GM12873 (cell line): ENCODE measurements around the gene SFXN1.

Experiments used
- TF ChIP-seq, protein P1 (sequence below): IDR thresholded peaks from 2 replicates; pipeline ENCODE4 v1.5.1; 2012; ENCODE audit warnings: low read depth, mild to moderate bottlenecking, moderate library complexity, low read length, control low read depth; ENCODE audit not compliant: insufficient read depth; ENCODE audit errors: missing control alignments

SFXN1 gene

DNA sequence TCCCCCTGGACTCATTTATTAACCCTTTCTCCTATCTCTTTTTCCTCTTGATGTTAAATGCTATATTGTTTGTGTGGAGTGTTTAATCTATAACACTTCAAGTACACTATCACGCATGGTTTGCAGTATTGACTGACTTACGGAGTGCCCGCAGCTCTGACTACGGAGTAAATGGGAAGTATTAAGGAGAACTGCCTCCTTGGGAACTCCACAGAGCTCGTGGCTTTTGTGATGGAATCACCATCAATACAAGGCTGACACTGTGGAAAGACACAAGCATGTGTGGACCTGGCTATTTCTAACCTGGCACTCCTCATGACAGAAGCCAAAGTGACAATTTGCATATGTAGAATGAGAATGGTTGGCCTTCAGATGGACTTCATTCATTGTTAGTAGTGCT lies 66.2 kb downstream of the SFXN1 start:
- TF ChIP-seq, protein P1, sequence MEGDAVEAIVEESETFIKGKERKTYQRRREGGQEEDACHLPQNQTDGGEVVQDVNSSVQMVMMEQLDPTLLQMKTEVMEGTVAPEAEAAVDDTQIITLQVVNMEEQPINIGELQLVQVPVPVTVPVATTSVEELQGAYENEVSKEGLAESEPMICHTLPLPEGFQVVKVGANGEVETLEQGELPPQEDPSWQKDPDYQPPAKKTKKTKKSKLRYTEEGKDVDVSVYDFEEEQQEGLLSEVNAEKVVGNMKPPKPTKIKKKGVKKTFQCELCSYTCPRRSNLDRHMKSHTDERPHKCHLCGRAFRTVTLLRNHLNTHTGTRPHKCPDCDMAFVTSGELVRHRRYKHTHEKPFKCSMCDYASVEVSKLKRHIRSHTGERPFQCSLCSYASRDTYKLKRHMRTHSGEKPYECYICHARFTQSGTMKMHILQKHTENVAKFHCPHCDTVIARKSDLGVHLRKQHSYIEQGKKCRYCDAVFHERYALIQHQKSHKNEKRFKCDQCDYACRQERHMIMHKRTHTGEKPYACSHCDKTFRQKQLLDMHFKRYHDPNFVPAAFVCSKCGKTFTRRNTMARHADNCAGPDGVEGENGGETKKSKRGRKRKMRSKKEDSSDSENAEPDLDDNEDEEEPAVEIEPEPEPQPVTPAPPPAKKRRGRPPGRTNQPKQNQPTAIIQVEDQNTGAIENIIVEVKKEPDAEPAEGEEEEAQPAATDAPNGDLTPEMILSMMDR, result no peak

DNA sequence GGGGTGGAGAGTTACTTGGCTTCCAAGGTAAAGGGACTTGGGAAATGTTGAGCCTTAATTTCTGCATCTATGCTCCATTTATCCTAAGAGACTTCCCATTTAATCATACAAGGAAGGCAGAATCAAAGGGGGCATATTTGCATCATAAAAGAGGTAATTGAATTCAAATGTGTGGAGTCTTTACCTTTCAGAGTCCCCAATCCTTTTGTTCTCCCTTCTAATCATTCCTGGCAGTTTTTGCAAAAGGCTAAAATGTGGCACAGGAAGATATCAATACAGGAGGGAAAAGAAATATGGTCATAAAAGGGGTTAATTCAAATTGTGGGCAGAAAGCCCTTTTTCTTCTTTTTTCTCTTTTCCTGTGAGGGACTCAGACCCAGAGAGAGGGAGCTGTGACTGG lies 69.5 kb downstream of the SFXN1 start:
- TF ChIP-seq, protein P1, result no peak

DNA sequence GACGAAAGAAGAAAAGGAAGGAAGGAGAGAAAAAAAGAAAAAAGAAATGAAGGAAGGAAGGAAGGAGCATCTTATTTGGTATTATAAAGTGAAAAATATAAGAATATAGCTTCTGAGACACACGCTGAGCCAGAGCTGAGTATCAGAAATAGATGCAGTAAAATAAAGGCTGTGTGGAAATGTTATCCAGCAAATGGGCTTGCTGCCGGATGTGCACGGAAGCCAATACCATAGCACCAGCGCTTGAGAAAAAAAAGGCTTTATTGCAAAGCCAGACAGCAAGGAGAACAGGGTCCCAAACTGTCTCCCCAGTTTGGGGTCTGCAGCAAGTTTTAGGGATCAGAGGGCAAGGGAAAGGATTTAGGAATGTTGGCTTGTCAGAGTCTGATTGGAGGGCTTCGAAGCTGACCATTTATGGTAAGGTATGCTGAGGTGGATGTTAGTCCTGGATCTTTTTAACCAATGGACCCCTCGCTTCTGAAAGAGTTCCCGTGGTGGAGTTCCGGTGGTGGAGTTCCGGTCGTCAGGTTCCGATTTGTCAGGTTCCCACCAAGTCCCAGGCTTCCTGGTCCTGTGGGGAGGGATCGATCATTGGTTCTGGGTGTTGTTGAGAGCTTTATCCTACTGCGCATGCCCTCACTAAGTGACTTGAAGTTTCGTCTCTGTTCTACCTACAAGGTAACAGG lies 70.4 kb downstream of the SFXN1 start:
- TF ChIP-seq, protein P1, result no peak

DNA sequence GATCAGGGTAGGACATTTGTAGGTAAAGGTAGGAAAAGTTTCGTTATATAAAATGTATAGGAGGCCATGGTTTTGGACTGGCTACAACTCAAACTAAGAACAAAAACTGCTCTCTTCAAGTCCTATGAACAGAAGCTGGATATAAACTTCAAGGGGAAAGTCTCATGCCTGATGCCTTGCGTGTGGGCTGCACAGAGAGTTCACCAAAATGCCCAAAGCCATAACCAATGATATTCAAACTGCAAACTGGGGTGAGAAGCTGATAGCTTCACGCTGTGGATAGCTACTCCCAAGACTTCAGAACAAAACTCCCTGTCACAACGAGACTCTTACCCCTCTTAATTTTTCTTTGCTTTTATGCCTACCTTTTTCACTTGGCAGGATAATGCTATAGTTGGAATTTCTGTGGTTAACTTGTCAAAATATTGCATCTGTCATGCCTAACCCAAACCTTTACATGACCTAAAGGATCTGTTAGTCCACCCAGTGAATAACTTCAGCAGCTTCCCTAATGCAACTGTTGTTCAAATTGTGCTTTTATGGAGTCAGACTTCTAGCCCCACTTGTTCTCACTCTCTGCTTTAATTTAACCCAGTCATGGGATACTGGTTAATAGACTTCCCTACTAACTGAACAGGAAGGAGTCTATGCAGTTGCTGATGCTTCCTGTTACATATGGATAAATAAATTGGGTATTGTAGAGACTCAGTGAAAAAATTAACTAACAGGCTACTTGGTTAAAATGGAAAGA lies 71.9 kb downstream of the SFXN1 start:
- TF ChIP-seq, protein P1, result no peak

DNA sequence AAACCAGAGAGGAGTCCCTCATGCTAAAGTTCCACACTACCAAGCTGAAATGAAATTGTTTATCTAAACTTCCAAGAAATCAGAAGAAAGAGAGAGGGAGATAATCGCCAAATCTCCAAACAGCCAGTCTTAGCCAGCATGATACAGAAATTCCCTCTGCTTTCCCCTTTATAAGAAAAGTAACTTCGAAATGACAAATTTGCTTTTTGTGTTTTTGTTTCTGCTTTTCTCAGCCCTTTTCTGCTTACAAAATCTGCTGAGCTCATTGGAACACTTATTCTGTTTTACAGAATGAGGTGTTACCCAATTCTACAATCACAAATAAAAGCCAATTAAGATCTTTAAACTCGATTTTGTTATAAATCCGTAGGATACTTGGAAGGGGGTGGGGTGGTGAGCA lies 72.9 kb downstream of the SFXN1 start:
- TF ChIP-seq, protein P1, result no peak

DNA sequence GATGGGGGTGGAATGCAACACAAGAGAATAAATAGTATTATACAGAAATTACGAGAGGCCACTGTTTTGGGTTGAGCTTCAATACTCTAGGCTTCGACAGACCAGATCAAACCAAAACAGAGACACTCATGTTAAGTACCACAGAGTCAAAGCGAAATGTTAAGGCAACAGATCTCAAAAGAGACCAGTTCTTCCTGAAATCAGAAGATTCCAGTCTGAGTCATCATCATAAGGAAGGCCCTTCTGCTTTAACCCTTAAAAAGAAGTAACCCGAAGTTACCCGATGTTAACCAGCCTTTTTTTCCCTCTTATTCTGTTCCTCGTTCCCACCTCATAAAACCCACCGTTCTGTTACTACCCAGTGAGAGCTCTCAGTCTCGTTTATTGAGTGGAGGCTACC lies 75.9 kb downstream of the SFXN1 start:
- TF ChIP-seq, protein P1, result no peak

DNA sequence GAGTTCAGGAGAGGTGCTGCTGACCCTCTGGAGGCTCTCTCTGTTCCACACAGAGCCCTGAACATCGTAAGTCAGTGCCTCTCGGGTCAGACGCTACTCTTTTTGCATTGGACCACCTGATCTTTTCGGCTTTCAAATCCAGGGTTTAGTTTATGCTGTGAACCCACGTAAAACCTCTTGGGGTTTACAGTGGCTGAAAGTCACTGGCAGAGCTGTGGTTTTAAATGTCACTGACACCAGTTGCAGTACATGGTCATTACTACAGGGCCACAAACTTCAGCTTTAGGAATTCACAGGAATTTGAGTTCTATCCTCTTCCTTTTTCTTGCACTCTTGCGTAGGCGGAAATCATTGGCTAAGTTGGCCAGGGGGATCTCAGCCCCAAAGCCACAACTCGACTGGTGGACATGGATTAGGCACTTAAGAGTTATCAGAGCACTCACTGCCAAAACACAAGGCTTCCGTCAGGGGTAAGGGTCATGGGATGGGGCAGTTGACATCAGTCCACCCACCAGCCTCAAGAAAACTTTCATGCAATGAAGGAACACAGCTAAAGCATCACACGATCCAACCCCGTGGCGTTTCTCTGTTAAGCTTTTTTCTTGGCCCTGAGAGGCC lies 76.9 kb downstream of the SFXN1 start:
- TF ChIP-seq, protein P1, result no peak
